Effector CD8-positive, alpha-beta T cell (primary cell): Measurements from ENCODE around the gene SLC17A5.
"Not testable (repeated sequence)": the region's sequence is repeated elsewhere in the genome, so short reads cannot be mapped to it uniquely, and the experiment has no call there.

Source experiments
- DNase-seq: peaks from one replicate; lab custom pipeline; 2025; lab: John Stamatoyannopoulos, UW

Gene SLC17A5

GRCh38 chr6:73665686-73666319, 12.0 kb upstream of the SLC17A5 start:
- no peak for DNase-seq

- DNase-seq = no peak
Observed at GRCh38 chr6:73664701-73665100, 10.9 kb upstream of the SLC17A5 start.

GRCh38 chr6:73657201-73657600, 3.4 kb upstream of the SLC17A5 start:
- DNase-seq = no peak

GRCh38 chr6:73656531-73657145, 2.8 kb upstream of the SLC17A5 start:
- DNase-seq = no peak

GRCh38 chr6:73655341-73655917, 1.6 kb upstream of the SLC17A5 start:
- no peak for DNase-seq

GRCh38 chr6:73652637-73653570, 888 bp downstream of the SLC17A5 start:
- peak; percentile 44 for DNase-seq

GRCh38 chr6:73649783-73650182, 4.0 kb downstream of the SLC17A5 start:
- DNase-seq = no peak

- DNase-seq = no peak
Observed at GRCh38 chr6:73648166-73648565, 5.6 kb downstream of the SLC17A5 start.

- DNase-seq = no peak
Observed at GRCh38 chr6:73644941-73645591, 8.7 kb downstream of the SLC17A5 start.

GRCh38 chr6:73644030-73644429, 9.8 kb downstream of the SLC17A5 start:
- no peak for DNase-seq

GRCh38 chr6:73642530-73642929, 11.3 kb downstream of the SLC17A5 start:
- DNase-seq = no peak

- DNase-seq = no peak
Observed at GRCh38 chr6:73640179-73640750, 13.5 kb downstream of the SLC17A5 start.

GRCh38 chr6:73639040-73639439, 14.8 kb downstream of the SLC17A5 start:
- no peak for DNase-seq

- no peak for DNase-seq
Observed at GRCh38 chr6:73637404-73637803, 16.4 kb downstream of the SLC17A5 start.

- no peak for DNase-seq
Observed at GRCh38 chr6:73636048-73636447, 17.7 kb downstream of the SLC17A5 start.

GRCh38 chr6:73632346-73632745, 21.4 kb downstream of the SLC17A5 start:
- DNase-seq = no peak

- no peak for DNase-seq
Observed at GRCh38 chr6:73631849-73632248, 21.9 kb downstream of the SLC17A5 start.

- no peak for DNase-seq
Observed at GRCh38 chr6:73630401-73630800, 23.4 kb downstream of the SLC17A5 start.

- DNase-seq = no peak
Observed at GRCh38 chr6:73624896-73625295, 28.9 kb downstream of the SLC17A5 start.

- DNase-seq = not testable (repeated sequence)
Observed at GRCh38 chr6:73623480-73623879, 30.3 kb downstream of the SLC17A5 start.

GRCh38 chr6:73618082-73618481, 35.7 kb downstream of the SLC17A5 start:
- not testable (repeated sequence) for DNase-seq

- DNase-seq = no peak
Observed at GRCh38 chr6:73614802-73615201, 39.0 kb downstream of the SLC17A5 start.
